Measurements from ENCODE around the gene ROBO2.

Gene ROBO2

DNA sequence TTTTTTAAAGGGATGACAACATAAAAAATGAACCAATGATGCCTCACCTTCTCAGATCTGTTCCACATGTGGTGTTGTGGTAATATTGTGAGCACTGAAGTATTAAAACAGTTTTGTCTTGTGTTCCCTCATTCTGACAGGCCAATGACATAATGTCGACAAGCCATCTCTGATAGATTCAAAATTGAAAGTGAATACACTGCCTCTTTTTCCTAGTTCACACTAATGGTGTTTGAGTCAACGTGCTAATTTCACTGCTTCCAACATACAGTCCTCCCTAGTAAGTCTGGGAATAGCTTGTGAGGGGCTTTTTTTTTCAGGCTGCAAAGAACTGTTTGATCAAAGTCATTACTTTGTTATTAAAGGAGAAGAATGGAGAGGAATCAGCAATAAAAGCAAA, 82.8 kb downstream of the ROBO2 start:
- no peak for FAIRE-seq

DNA sequence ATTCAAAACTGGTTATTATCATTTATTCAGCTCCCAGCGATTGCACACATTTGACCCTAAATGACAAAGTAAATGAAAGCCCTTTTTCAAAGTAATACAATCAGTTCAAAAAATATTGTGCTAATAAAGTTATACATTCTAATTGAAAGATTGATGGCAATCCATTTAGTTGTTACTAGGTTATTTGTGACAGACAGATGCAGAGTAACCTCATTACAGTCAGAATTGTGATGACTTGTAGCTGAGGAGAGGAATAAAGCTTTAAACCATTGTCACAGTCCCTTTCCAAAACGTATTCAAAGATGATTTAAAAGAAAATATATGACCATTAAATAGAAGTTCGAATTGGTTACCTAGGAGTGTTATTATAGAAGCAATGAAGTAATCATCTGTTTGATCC, 86.1 kb downstream of the ROBO2 start:
- FAIRE-seq, result no peak

DNA sequence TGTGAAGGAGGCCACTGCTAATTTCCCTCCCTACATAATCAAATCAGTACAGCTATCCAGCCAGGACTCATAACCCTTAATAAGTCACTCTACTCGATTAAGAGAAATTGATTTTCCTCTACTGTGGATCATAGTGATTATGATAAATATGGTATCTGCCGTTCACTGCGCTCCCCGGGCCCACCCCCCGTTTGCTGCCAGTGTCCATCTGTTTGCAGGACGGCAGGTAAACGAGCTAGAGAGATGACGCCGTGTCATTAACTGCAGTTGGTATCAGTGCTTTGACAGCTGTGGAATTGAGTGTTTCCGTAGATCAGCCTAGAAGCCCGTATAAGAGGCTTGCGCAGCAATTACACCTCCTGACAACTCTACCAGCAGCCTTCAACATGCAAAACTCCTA, 94.9 kb downstream of the ROBO2 start:
- no peak for FAIRE-seq

- no peak for FAIRE-seq
These were observed 97.7 kb downstream of the ROBO2 start for GRCh38 chr3:77137559-77137958.

- FAIRE-seq, result no peak
These were observed 99.7 kb downstream of the ROBO2 start for GRCh38 chr3:77139624-77140023.

GRCh38 chr3:77141423-77141822, 101.5 kb downstream of the ROBO2 start:
- FAIRE-seq, result no peak

- FAIRE-seq, result no peak
These were observed 102.7 kb downstream of the ROBO2 start for GRCh38 chr3:77142578-77142977.

DNA sequence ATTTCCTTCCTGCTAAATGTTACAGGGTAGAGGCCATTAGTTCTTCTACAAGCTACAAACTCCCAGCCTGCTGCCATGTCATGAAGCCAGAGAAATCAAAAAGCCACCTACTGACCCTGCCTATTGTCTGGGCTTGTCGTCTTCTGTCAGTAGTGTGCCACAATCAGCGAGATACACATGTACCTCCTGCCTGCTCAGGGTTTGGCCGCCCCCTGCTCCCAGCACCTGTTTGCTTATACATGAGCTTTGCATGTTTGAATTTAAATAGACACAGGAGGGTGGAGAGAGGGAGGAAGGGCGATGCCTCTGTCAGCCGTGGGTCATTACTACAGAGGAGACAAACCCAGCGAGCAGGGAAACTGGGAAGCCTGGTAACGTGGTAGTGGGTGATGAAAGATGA, 106.1 kb downstream of the ROBO2 start:
- FAIRE-seq, result no peak

DNA sequence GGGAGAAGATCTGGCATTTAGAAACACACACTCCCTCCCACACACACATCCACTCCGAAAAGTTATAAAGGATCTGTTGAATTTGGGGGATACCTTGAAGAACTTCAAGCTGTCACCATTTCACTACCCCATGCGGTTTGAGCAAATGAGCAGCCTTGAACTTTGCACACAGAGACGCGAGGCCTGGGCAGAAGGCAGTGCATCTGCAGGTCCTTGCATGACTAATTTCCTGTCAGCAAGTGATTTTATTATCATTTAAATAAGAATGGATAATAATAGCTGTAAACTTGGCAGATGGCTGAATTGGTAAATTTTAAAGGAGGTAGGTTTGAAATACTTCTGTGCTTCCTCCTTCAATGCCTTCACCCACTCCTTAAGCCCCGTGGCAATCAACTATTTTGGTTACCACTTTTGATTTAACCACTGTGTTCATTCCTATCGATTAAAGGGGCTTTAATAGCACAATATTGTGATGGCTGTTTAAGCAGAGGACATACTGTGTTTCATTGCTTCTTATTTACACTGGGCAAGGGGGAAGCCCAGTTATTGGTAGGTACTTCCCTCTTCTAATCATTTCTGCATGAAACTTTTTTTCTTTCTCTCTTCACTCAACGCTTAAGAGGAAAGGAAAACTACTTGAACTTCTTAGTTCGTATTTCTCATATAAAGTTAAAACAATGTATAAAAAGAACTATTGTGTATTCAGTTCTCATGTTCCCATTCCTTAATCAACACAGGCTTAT, 108.1 kb downstream of the ROBO2 start:
- no peak for FAIRE-seq

DNA sequence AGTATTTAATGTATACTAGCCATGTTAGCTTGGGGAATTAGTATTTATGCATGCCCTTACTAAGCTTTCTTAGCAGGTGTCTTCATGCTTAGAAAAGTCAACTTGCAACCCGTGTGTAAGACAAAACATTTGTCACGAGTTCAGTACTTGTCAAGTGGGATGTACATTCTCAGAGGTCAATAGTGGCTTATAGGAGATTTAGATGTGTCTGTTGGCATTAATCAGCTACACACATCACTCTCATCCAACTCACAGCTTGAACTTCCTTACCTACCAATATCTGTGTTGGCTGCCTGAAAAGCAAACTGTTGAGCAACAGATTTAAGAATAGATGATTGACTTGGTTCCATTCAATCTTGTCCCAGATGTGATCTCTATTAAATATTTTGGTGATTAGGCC, 109.5 kb downstream of the ROBO2 start:
- no peak for FAIRE-seq

GRCh38 chr3:77150028-77150427, 110.1 kb downstream of the ROBO2 start:
- FAIRE-seq, result no peak

- FAIRE-seq, result no peak
These were observed 110.9 kb downstream of the ROBO2 start for GRCh38 chr3:77150759-77151158.

DNA sequence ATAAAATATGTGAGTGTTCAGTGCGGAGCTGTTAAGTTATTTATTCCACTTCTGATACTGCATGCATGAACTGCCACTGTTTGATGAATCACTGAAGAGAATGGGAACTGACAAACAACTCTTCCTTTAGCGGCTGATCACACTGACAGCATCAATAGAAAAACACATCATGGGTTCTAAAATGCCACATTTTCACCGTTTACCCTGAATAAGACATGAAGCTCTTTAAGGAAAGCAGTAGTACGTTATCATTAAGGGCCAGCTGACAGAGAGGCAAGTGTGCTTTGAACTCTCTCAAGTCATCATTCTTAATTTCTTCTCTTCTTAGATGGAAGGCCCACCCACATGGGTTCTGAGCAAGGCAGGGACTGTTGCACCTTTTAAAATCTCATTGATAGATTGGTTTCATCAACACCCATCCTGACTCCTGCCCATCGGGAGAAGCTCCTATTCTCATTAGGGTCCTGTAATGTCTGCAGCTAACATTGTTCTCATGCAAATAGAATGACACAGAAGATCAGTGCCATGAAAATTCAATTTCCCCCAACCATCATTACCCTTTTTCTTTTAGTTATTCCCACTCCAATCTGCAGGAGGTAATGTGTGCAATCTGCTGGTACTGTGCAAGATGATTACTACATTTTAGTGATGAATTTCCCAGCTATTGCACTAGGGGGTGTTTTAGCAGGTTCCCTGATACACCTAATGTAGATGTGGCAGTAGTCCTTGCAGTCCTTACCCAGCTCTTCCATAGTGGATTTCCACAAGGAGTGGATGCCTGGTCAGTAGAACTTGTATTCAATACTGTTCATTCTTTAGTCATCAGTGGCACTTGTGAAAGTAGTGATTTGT, 119.1 kb downstream of the ROBO2 start:
- no peak for FAIRE-seq

GRCh38 chr3:77160931-77161497, 121.1 kb downstream of the ROBO2 start:
- FAIRE-seq, result no peak

DNA sequence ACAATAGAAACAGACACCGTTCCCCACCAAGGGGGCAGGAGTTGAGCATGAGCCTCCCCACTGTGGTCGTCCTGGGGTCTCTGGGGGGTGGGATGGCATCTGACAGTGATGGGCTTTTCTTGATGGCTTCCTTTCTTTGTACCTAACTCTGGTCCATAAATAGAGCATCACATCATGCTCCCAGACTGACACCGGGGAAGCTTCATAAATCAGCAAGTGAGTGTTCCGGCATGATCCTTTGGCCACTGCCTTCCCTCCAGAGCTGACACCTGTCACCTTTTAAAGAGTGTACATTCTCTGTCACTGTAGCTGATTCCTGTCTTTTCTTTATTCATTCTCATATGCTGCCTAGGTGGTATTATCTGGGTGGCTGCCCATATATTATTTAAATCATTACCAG, 129.9 kb downstream of the ROBO2 start:
- FAIRE-seq, result no peak

DNA sequence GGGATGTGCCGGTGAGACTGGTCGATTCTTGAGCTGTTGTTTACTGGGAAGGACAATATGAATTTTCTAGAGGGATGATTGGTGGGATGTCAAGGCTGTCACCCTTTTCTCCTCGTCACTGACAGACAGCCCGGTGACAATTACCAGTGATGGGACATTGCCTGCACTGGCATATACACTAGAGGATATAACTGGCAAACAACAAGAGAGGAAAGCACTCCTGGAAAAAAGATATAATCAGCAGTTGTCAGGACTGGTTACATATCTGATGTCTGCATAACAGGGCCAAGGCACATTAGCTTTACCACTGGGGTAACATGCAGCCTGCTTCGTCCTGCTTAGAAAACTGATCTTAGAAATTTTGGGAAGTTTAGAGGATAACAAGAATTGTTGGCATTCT, 131.1 kb downstream of the ROBO2 start:
- no peak for FAIRE-seq

- FAIRE-seq, result no peak
These were observed 139.9 kb downstream of the ROBO2 start for GRCh38 chr3:77179762-77180161.

- FAIRE-seq, result no peak
These were observed 142.4 kb downstream of the ROBO2 start for GRCh38 chr3:77182341-77182740.

- no peak for FAIRE-seq
These were observed 146.4 kb downstream of the ROBO2 start for GRCh38 chr3:77186319-77186718.

DNA sequence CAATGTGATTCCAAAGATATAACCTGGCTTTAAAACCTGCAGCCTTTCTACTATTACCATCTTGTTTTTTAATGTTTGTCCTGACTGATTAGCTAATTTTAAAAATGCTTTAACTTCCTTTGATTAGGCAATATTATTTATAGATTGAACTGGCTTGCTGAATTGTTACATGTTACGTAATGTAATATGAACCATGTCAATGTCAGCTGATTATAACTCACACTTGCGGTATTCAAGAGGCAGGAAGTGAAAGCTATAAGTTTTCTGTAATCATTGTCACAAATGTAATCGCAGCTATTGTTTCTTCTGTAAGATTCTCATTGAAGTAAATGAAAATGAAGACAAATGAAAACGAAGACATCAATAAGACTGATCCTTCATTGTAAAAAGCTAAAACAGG, 146.8 kb downstream of the ROBO2 start:
- no peak for FAIRE-seq

GRCh38 chr3:77188210-77188609, 148.3 kb downstream of the ROBO2 start:
- FAIRE-seq, result no peak

- no peak for FAIRE-seq
These were observed 149.4 kb downstream of the ROBO2 start for GRCh38 chr3:77189258-77189657.

DNA sequence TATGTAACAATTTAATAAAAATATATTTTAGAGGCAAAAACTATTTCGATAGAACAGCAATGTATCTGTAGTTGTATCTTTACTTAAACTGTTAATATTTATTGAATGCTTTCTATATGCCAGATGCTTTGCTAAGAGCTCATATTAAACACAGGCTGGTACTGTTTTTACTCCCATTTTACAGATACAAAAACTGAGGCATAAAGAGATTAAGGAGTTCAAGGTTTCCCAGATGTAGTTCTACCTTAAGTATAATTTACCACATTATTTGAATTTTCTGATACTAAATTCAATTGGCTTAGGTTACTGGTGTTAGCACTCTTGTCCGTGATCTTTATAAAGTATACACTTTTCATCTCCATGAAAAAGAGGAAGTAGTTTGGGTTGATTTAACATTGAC, 149.8 kb downstream of the ROBO2 start:
- FAIRE-seq, result no peak

GRCh38 chr3:77190374-77190773, 150.5 kb downstream of the ROBO2 start:
- FAIRE-seq, result no peak
